HCT116 (cell line): ENCODE data around the gene NHSL1.

Experiments used
- CBX3 ChIP-seq: IDR thresholded peaks from 2 replicates; pipeline ENCODE4 v1.6.1; 2012; ENCODE audit warnings: low read depth
- CTCF ChIP-seq, 3 experiments: fragments of 200-600 bp in 1 of 3; sonication (generic) in 1 of 3; IDR thresholded peaks in 2 of 3; conservative IDR thresholded peaks in 1 of 3; 2 replicates each; pipeline ENCODE4 v1.5.1; 2012 to 2017; ENCODE audit warnings: low read depth in 2 of 3, low read length in 2 of 3, antibody characterized with exemption in 1 of 3, borderline replicate concordance in 1 of 3, control low read depth in 1 of 3, mild to moderate bottlenecking in 1 of 3, mixed read lengths in 1 of 3, mixed run types in 1 of 3, moderate library complexity in 1 of 3; ENCODE audit not compliant: insufficient read depth in 1 of 3
- EGR1 ChIP-seq: IDR thresholded peaks from 2 replicates; pipeline ENCODE4 v1.6.1; 2012; ENCODE audit warnings: low read depth
- EZH2 ChIP-seq: fragments of 200-600 bp; sonication (generic); IDR thresholded peaks from 2 replicates; pipeline ENCODE4 v1.6.1; 2017; ENCODE audit warnings: antibody characterized with exemption, mixed run types
- EZH2phosphoT487 ChIP-seq: fragments of 200-600 bp; IDR thresholded peaks from 2 replicates; pipeline ENCODE4 v1.6.1; 2018; ENCODE audit warnings: antibody characterized with exemption, borderline replicate concordance
- POLR2A ChIP-seq: IDR thresholded peaks from 2 replicates; pipeline ENCODE4 v1.7.0; 2011; ENCODE audit warnings: borderline replicate concordance; ENCODE audit not compliant: insufficient read depth, insufficient read length; ENCODE audit errors: extremely low read depth
- SP1 ChIP-seq: IDR thresholded peaks from 2 replicates; pipeline ENCODE4 v1.6.1; 2012; ENCODE audit warnings: low read depth
- SRF ChIP-seq: IDR thresholded peaks from 2 replicates; pipeline ENCODE4 v1.6.1; 2012; ENCODE audit warnings: low read depth
- ZBTB33 ChIP-seq: IDR thresholded peaks from 2 replicates; pipeline ENCODE4 v1.6.1; 2011; ENCODE audit warnings: mild to moderate bottlenecking, low read length, moderate library complexity; ENCODE audit not compliant: insufficient replicate concordance; ENCODE audit errors: extremely low read depth
- ZNF274 ChIP-seq: fragments of 200-500 bp; sonication (Bioruptor generic); IDR thresholded peaks from 2 replicates; pipeline ENCODE4 v1.6.1; 2014; ENCODE audit warnings: mild to moderate bottlenecking, low read depth, low read length, inconsistent platforms

GRCh38 chr6:138434096-138434495, 65.2 kb downstream of the NHSL1 start:
- TF ChIP-seq EZH2 (no peak), CTCF (IDR thresholded peaks at IDR 0.05 in 2 of 3, conservative IDR thresholded peaks at IDR 0.05 in 1 of 3; ENCODE audit: borderline replicate concordance in 1 of 3, insufficient read depth in 1 of 3, low read depth in 2 of 3, low read length in 2 of 3) (no peak), EZH2phosphoT487 (no peak), CBX3 (no peak), POLR2A (no peak), SP1 (no peak), ZNF274 (no peak), SRF (no peak), ZBTB33 (no peak), EGR1 (no peak)
